Measurements from ENCODE around the gene CCDC106.

DNA sequence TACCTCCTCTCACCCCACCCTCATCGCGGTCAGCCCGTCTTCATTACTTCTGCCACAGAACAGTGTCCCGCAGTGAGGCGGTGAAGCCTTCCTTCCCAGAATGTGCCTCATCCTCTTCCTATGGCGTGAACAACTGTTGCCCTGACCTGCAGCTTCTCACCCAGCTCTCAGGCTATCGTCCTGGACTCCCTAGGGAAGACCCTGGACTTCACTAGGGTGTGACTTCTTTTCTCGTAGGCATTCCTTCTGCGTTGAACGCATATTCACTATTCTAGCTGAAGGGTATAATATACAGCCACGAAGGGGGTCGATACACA lies 41.6 kb upstream of the CCDC106 start:
- TF ChIP-seq CTCF (IDR thresholded peaks at IDR 0.05) (no peak), POLR2A (IDR thresholded peaks at IDR 0.05) (no peak)
